Measurements from ENCODE around the gene CPED1. TPM values are rescaled to one million over a fixed set of nuclear protein-coding genes. Genes with fewer than 3 reads are reported as not detected.

CPED1 gene
- total RNA-seq, 1 experiment from 2014 or later = 1.8 TPM

- no TSS peak for BruUV-seq (replicated peaks)
- Histone ChIP-seq H3K27ac (ENCODE audit: low read length) (no peak overlapping the region), H3K9me2 (replicated peaks; ENCODE audit: low read length) (no peaks in the 10 kb centered on the region), H3K9ac (ENCODE audit: low read length) (no peak overlapping the region), H3F3A (ENCODE audit: low read length, unreplicated experiment) (no peaks in the 10 kb centered on the region), H3K9me3 (ENCODE audit: low read length) (no peaks in the 10 kb centered on the region), H3K4me3 (ENCODE audit: low read length) (no peak overlapping the region), H3K4me2 (ENCODE audit: low read length) (no peak overlapping the region), H3K4me1 (ENCODE audit: insufficient read depth, low read length) (peaks cover 7% of the 10 kb centered on the region), H3K79me2 (ENCODE audit: low read length) (no peaks in the 10 kb centered on the region), H4K20me1 (ENCODE audit: low read length) (no peaks in the 10 kb centered on the region), H3K36me3 (ENCODE audit: low read depth, low read length) (no peaks in the 10 kb centered on the region), H3K27me3 (ENCODE audit: low read length) (no peaks in the 10 kb centered on the region), H2AFZ (ENCODE audit: low read length) (no peak overlapping the region)
- TF ChIP-seq, protein P1, sequence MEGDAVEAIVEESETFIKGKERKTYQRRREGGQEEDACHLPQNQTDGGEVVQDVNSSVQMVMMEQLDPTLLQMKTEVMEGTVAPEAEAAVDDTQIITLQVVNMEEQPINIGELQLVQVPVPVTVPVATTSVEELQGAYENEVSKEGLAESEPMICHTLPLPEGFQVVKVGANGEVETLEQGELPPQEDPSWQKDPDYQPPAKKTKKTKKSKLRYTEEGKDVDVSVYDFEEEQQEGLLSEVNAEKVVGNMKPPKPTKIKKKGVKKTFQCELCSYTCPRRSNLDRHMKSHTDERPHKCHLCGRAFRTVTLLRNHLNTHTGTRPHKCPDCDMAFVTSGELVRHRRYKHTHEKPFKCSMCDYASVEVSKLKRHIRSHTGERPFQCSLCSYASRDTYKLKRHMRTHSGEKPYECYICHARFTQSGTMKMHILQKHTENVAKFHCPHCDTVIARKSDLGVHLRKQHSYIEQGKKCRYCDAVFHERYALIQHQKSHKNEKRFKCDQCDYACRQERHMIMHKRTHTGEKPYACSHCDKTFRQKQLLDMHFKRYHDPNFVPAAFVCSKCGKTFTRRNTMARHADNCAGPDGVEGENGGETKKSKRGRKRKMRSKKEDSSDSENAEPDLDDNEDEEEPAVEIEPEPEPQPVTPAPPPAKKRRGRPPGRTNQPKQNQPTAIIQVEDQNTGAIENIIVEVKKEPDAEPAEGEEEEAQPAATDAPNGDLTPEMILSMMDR (conservative IDR thresholded peaks at IDR 0.05; ENCODE audit: low read depth, low read length) = no peak
- TF ChIP-seq EZH2 (IDR thresholded peaks at IDR 0.05; ENCODE audit: low read length, unreplicated experiment) = no peak
- TF ChIP-seq EZH2phosphoT487 (IDR thresholded peaks at IDR 0.05; ENCODE audit: borderline replicate concordance, low read length) = no peak
- intact Hi-C loops (cut with micrococcal nuclease) = no loop called here
- ATAC-seq (no peak), DNase-seq (no peak)
- CTCF ChIA-PET = no interaction called here
- POLR2A ChIA-PET (ENCODE audit: unreplicated experiment) = no interaction called here
These were observed 293.6 kb downstream of the CPED1 start for GRCh38 chr7:121282129-121282528.

- Histone ChIP-seq H3K4me1 (ENCODE audit: insufficient read depth, low read length) (peaks cover 12% of the 10 kb centered on the region; the same call in 1 of the 2 replicates), H2AFZ (ENCODE audit: low read length) (no peak overlapping the region), H3K36me3 (ENCODE audit: low read depth, low read length) (no peaks in the 10 kb centered on the region), H3K9me2 (replicated peaks; ENCODE audit: low read length) (no peaks in the 10 kb centered on the region), H3K27me3 (ENCODE audit: low read length) (no peaks in the 10 kb centered on the region), H3K79me2 (ENCODE audit: low read length) (no peaks in the 10 kb centered on the region), H3K9me3 (ENCODE audit: low read length) (no peaks in the 10 kb centered on the region), H3K9ac (ENCODE audit: low read length) (no peak overlapping the region), H3K4me2 (ENCODE audit: low read length) (no peak overlapping the region), H4K20me1 (ENCODE audit: low read length) (no peaks in the 10 kb centered on the region), H3K27ac (ENCODE audit: low read length) (no peak overlapping the region), H3K4me3 (ENCODE audit: low read length) (no peak overlapping the region), H3F3A (ENCODE audit: low read length, unreplicated experiment) (no peaks in the 10 kb centered on the region)
- intact Hi-C loops (cut with micrococcal nuclease) = no loop called here
- ATAC-seq (no peak), DNase-seq (no peak)
- no TSS peak for BruUV-seq (replicated peaks)
- POLR2A ChIA-PET (ENCODE audit: unreplicated experiment) = no interaction called here
- TF ChIP-seq, protein P1 (conservative IDR thresholded peaks at IDR 0.05; ENCODE audit: low read depth, low read length) = no peak
- TF ChIP-seq EZH2 (IDR thresholded peaks at IDR 0.05; ENCODE audit: low read length, unreplicated experiment) (no peak), EZH2phosphoT487 (IDR thresholded peaks at IDR 0.05; ENCODE audit: borderline replicate concordance, low read length) (no peak)
- CTCF ChIA-PET = no interaction called here
These were observed 296.7 kb downstream of the CPED1 start for GRCh38 chr7:121285066-121285667.

DNA sequence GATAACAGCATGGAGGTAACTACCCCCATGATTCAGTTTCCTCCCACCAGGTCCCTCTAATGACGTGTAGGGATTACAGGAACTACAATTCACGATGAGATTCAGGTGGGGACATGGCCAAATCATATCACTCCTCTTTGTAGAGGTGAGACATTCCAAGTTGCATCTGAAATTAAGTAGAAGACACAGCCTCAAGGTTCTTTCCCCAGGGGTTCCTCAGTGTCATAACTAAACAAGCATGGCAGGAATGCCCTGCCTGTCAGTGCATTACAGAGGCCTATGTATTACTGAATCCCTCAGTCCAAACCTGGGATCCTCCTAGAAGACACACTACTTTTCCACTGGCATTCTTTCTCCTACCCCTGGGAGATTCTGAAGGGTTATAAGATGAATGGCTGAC is 297.7 kb downstream of the CPED1 start:
- Histone ChIP-seq H3K9ac (ENCODE audit: low read length) (no peak overlapping the region), H2AFZ (ENCODE audit: low read length) (no peak overlapping the region), H3K27ac (ENCODE audit: low read length) (no peak overlapping the region), H3K36me3 (ENCODE audit: low read depth, low read length) (no peaks in the 10 kb centered on the region), H3K4me1 (ENCODE audit: insufficient read depth, low read length) (peaks cover 12% of the 10 kb centered on the region; the same call in 1 of the 2 replicates), H4K20me1 (ENCODE audit: low read length) (no peaks in the 10 kb centered on the region), H3F3A (ENCODE audit: low read length, unreplicated experiment) (no peaks in the 10 kb centered on the region), H3K4me2 (ENCODE audit: low read length) (no peak overlapping the region), H3K9me2 (replicated peaks; ENCODE audit: low read length) (no peaks in the 10 kb centered on the region), H3K4me3 (ENCODE audit: low read length) (no peak overlapping the region), H3K79me2 (ENCODE audit: low read length) (no peaks in the 10 kb centered on the region), H3K9me3 (ENCODE audit: low read length) (no peaks in the 10 kb centered on the region), H3K27me3 (ENCODE audit: low read length) (no peaks in the 10 kb centered on the region)
- DNase-seq = no peak
- CTCF ChIA-PET = no interaction called here
- intact Hi-C loops (cut with micrococcal nuclease) = no loop called here
- TF ChIP-seq EZH2 (IDR thresholded peaks at IDR 0.05; ENCODE audit: low read length, unreplicated experiment) = no peak
- TF ChIP-seq, protein P1 (conservative IDR thresholded peaks at IDR 0.05; ENCODE audit: low read depth, low read length) = no peak
- TF ChIP-seq EZH2phosphoT487 (IDR thresholded peaks at IDR 0.05; ENCODE audit: borderline replicate concordance, low read length) = no peak
- no peak for ATAC-seq
- POLR2A ChIA-PET (ENCODE audit: unreplicated experiment) = no interaction called here
- BruUV-seq (replicated peaks) = no TSS peak

Measured in PC-3 (cell line).